HCT116 (cell line): ENCODE results near the gene EIPR1. TPM values are rescaled to one million over a fixed set of nuclear protein-coding genes. Genes with fewer than 3 reads are reported as not detected.

ENCODE experiments used
- ATAC-seq: fragments of 200-7000 bp; cut with Tn5 transposase; 2 replicates; pipeline ENCODE4 v1.9.1; 2020; ENCODE audit warnings: mild to moderate bottlenecking, moderate library complexity
- BruUV-seq: library from RNA; stranded (reverse); fragments of 400-500 nt; replicated peaks from 2 replicates; lab custom pipeline; 2021; lab: Mats Ljungman, UMichigan
- CTCF ChIA-PET: fragments of 300-600 bp; sonication (Branson Sonifier 250); formaldehyde crosslinking; loops from one replicate; lab custom pipeline; 2021; ENCODE audit warnings: antibody characterized with exemption; lab: Charles Lee
- POLR2A ChIA-PET: fragments of 300-600, 350-600 bp; sonication (Branson Sonifier 250); formaldehyde crosslinking; loops from one replicate; lab custom pipeline; 2021; ENCODE audit warnings: antibody characterized with exemption; lab: Charles Lee
- RAD21 ChIA-PET, 2 experiments: fragments of 300-600 bp; sonication (Branson Sonifier 250); formaldehyde crosslinking; loops; one replicate each; lab custom pipeline; 2023; ENCODE audit warnings: low total read pairs in 2 of 2; ENCODE audit not compliant: uncharacterized antibody in 2 of 2, unreplicated experiment in 2 of 2, low non-redundant PET in 1 of 2; lab: Charles Lee
- DNase-seq: peaks from one replicate; pipeline ENCODE4 v3.0.0-alpha.2; 2010; ENCODE audit warnings: low read depth, low spot score
- H2AFZ ChIP-seq: fragments of 200-600 bp; shearing (Covaris generic), sonication (generic); 2 replicates; pipeline ENCODE4 v1.6.1; 2017; ENCODE audit warnings: low read depth, mixed run types, mixed read lengths, antibody characterized with exemption, low read length; ENCODE audit not compliant: poor library complexity, severe bottlenecking
- H3K27ac ChIP-seq: 2 replicates; pipeline ENCODE4 v1.5.1; 2012; ENCODE audit warnings: low read depth, low read length
- H3K27me3 ChIP-seq: fragments of 200-600 bp; sonication (generic); 2 replicates; pipeline ENCODE4 v1.6.1; 2016; ENCODE audit warnings: mixed run types, low read length, mixed read lengths; ENCODE audit not compliant: insufficient read depth
- H3K36me3 ChIP-seq, 2 experiments: fragments of 200-500 bp in 1 of 2; fragments of 200-600 bp in 1 of 2; sonication (Bioruptor generic) in 1 of 2; sonication (generic) in 1 of 2; 2 replicates each; pipeline versions ENCODE4 v1.5.1 to v1.6.1; 2014 to 2016; ENCODE audit warnings: low read length in 2 of 2, inconsistent platforms in 1 of 2, mixed read lengths in 1 of 2, mixed run types in 1 of 2; ENCODE audit not compliant: insufficient read depth in 2 of 2, control insufficient read depth in 1 of 2
- H3K4me1 ChIP-seq, 2 experiments: fragments of 200-600 bp in 1 of 2; sonication (generic) in 1 of 2; 2 replicates each; pipeline versions ENCODE4 v1.5.1 to v1.6.1; 2012 to 2017; ENCODE audit warnings: low read length in 2 of 2, inconsistent platforms in 1 of 2, mild to moderate bottlenecking in 1 of 2, mixed read lengths in 1 of 2, mixed run types in 1 of 2, moderate library complexity in 1 of 2; ENCODE audit not compliant: insufficient read depth in 2 of 2, control insufficient read depth in 1 of 2
- H3K4me2 ChIP-seq: fragments of 200-600 bp; sonication (generic); 2 replicates; pipeline ENCODE4 v1.6.1; 2017; ENCODE audit warnings: mixed run types, low read length, mixed read lengths
- H3K4me3 ChIP-seq, 2 experiments: fragments of 200-600 bp in 1 of 2; sonication (generic) in 1 of 2; replicated peaks in 1 of 2; 2 replicates each; pipeline ENCODE4 v1.5.1; 2011 to 2016; ENCODE audit warnings: low read length in 2 of 2, control low read depth in 1 of 2, low read depth in 1 of 2, mild to moderate bottlenecking in 1 of 2, mixed read lengths in 1 of 2, mixed run types in 1 of 2
- H3K79me2 ChIP-seq: fragments of 200-600 bp; sonication (generic); 2 replicates; pipeline ENCODE4 v1.6.1; 2017; ENCODE audit warnings: mild to moderate bottlenecking, mixed run types, low read length, moderate library complexity, mixed read lengths; ENCODE audit not compliant: insufficient read depth
- H3K9ac ChIP-seq: fragments of 200-600 bp; sonication (generic); 2 replicates; pipeline ENCODE4 v1.6.1; 2016; ENCODE audit warnings: low read length, mixed read lengths
- H3K9me2 ChIP-seq: fragments of 200-600 bp; sonication (generic), shearing (Covaris generic); 2 replicates; pipeline ENCODE4 v1.6.1; 2017; ENCODE audit warnings: mixed run types, mild to moderate bottlenecking, moderate library complexity; ENCODE audit not compliant: insufficient read depth
- H3K9me3 ChIP-seq, 2 experiments: fragments of 200-500 bp in 1 of 2; fragments of 200-600 bp in 1 of 2; sonication (Bioruptor generic) in 1 of 2; sonication (generic) in 1 of 2; 2 replicates each; pipeline ENCODE4 v1.6.1; 2014 to 2017; ENCODE audit warnings: low read length in 2 of 2, mixed read lengths in 2 of 2, inconsistent platforms in 1 of 2, low read depth in 1 of 2, mild to moderate bottlenecking in 1 of 2, mixed run types in 1 of 2, moderate library complexity in 1 of 2; ENCODE audit not compliant: control insufficient read depth in 1 of 2, insufficient read depth in 1 of 2
- H4K20me1 ChIP-seq: fragments of 200-600 bp; sonication (generic), shearing (Covaris generic); 2 replicates; pipeline ENCODE4 v1.6.1; 2017; ENCODE audit warnings: mixed run types, mild to moderate bottlenecking, moderate library complexity; ENCODE audit not compliant: insufficient read depth
- CBX3 ChIP-seq: IDR thresholded peaks from 2 replicates; pipeline ENCODE4 v1.6.1; 2012; ENCODE audit warnings: low read depth
- CEBPB ChIP-seq: IDR thresholded peaks from 2 replicates; pipeline ENCODE4 v1.6.1; 2012; ENCODE audit warnings: low read depth
- EGR1 ChIP-seq: IDR thresholded peaks from 2 replicates; pipeline ENCODE4 v1.6.1; 2012; ENCODE audit warnings: low read depth
- ELF1 ChIP-seq: IDR thresholded peaks from 2 replicates; pipeline ENCODE4 v1.6.1; 2012; ENCODE audit warnings: low read depth, borderline replicate concordance
- EZH2 ChIP-seq: fragments of 200-600 bp; sonication (generic); IDR thresholded peaks from 2 replicates; pipeline ENCODE4 v1.6.1; 2017; ENCODE audit warnings: antibody characterized with exemption, mixed run types
- EZH2phosphoT487 ChIP-seq: fragments of 200-600 bp; IDR thresholded peaks from 2 replicates; pipeline ENCODE4 v1.6.1; 2018; ENCODE audit warnings: antibody characterized with exemption, borderline replicate concordance
- FOSL1 ChIP-seq: IDR thresholded peaks from 2 replicates; pipeline ENCODE4 v1.6.1; 2012; ENCODE audit warnings: low read depth
- POLR2AphosphoS5 ChIP-seq: IDR thresholded peaks from 2 replicates; pipeline ENCODE4 v1.6.1; 2011; ENCODE audit warnings: mild to moderate bottlenecking, low read depth, low read length, moderate library complexity
- RAD21 ChIP-seq: IDR thresholded peaks from 2 replicates; pipeline ENCODE4 v1.6.1; 2012; ENCODE audit warnings: low read depth, mild to moderate bottlenecking
- SIN3A ChIP-seq: IDR thresholded peaks from 2 replicates; pipeline ENCODE4 v1.6.1; 2012; ENCODE audit warnings: low read depth
- SRF ChIP-seq: IDR thresholded peaks from 2 replicates; pipeline ENCODE4 v1.6.1; 2012; ENCODE audit warnings: low read depth
- TCF7L2 ChIP-seq: IDR thresholded peaks from 2 replicates; pipeline ENCODE4 v1.7.0; 2011; ENCODE audit warnings: borderline replicate concordance, inconsistent platforms; ENCODE audit not compliant: insufficient read depth, insufficient read length; ENCODE audit errors: extremely low read depth
- YY1 ChIP-seq: IDR thresholded peaks from 2 replicates; pipeline ENCODE4 v1.6.1; 2011; ENCODE audit warnings: low read length, low read depth, moderate library complexity, mild to moderate bottlenecking; ENCODE audit not compliant: insufficient replicate concordance; ENCODE audit errors: extremely low read depth
- intact Hi-C: fragments of 100-400 bp; cut with micrococcal nuclease; formaldehyde crosslinking; loops from 2 replicates; pipeline ENCODE4 v1.10.0; 2022
- total RNA-seq: library from RNA; stranded (reverse); gene quantifications from one replicate; pipeline ENCODE4 v1.2.1, GENCODE V29; 2021; ENCODE audit not compliant: unreplicated experiment
- TF ChIP-seq, protein P1 (sequence below), 3 experiments: fragments of 200-600 bp in 1 of 3; sonication (generic) in 1 of 3; IDR thresholded peaks in 2 of 3; conservative IDR thresholded peaks in 1 of 3; 2 replicates each; pipeline ENCODE4 v1.5.1; 2012 to 2017; ENCODE audit warnings: low read depth in 2 of 3, low read length in 2 of 3, antibody characterized with exemption in 1 of 3, borderline replicate concordance in 1 of 3, control low read depth in 1 of 3, mild to moderate bottlenecking in 1 of 3, mixed read lengths in 1 of 3, mixed run types in 1 of 3, moderate library complexity in 1 of 3; ENCODE audit not compliant: insufficient read depth in 1 of 3
- TF ChIP-seq, protein P2 (sequence below): IDR thresholded peaks from 2 replicates; pipeline ENCODE4 v1.6.1; 2012

The EIPR1 gene
- total RNA-seq, 1 experiment from 2014 or later = 36.9 TPM

DNA sequence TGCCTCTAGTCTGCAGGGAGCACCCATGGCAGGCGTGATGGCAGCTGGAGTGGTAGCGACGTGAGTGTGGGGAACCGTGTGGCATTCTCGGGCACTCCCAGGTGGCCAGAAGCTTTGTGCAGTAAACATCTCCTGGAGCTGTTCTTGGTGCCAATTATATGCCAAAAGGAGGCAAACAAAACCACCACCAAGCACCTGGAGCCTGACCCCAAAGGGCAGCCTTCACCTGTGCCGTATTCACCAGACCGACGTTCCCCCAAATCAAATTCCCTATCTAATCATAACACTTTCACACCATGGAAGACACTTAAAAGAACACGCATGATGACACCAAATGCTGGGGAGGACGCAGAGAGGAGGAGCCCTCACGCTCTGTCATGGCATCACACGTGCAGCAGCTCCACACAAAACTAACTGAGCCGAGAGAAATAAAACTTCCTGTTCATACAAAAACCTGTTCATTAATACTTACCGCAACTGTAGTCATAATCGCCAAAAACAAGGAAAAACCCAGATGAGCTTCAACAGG is 123.6 kb downstream of the EIPR1 start:
- no peaks in the 10 kb centered on the region for H3K4me1 ChIP-seq
- H4K20me1 ChIP-seq = no peaks in the 10 kb centered on the region
- H3K9me2 ChIP-seq = no peaks in the 10 kb centered on the region
- no peak overlapping the region for H3K4me2 ChIP-seq
- H3K4me3 ChIP-seq = no peak overlapping the region
- intact Hi-C loops = no loop called here
- H3K9ac ChIP-seq = no peak overlapping the region
- TF ChIP-seq CEBPB (no peak), POLR2AphosphoS5 (no peak), FOSL1 (no peak), EGR1 (no peak), SRF (no peak), RAD21 (no peak), CBX3 (no peak), TCF7L2 (no peak), ELF1 (no peak), SIN3A (no peak), EZH2phosphoT487 (no peak), YY1 (no peak), EZH2 (no peak)
- TF ChIP-seq, protein P1, sequence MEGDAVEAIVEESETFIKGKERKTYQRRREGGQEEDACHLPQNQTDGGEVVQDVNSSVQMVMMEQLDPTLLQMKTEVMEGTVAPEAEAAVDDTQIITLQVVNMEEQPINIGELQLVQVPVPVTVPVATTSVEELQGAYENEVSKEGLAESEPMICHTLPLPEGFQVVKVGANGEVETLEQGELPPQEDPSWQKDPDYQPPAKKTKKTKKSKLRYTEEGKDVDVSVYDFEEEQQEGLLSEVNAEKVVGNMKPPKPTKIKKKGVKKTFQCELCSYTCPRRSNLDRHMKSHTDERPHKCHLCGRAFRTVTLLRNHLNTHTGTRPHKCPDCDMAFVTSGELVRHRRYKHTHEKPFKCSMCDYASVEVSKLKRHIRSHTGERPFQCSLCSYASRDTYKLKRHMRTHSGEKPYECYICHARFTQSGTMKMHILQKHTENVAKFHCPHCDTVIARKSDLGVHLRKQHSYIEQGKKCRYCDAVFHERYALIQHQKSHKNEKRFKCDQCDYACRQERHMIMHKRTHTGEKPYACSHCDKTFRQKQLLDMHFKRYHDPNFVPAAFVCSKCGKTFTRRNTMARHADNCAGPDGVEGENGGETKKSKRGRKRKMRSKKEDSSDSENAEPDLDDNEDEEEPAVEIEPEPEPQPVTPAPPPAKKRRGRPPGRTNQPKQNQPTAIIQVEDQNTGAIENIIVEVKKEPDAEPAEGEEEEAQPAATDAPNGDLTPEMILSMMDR (IDR thresholded peaks at IDR 0.05 in 2 of 3, conservative IDR thresholded peaks at IDR 0.05 in 1 of 3; ENCODE audit: borderline replicate concordance in 1 of 3, insufficient read depth in 1 of 3, low read depth in 2 of 3, low read length in 2 of 3) = no peak
- TF ChIP-seq, protein P2, sequence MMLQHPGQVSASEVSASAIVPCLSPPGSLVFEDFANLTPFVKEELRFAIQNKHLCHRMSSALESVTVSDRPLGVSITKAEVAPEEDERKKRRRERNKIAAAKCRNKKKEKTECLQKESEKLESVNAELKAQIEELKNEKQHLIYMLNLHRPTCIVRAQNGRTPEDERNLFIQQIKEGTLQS = no peak
- H3K9me3 ChIP-seq = peaks cover 0 to 7% of the 10 kb centered on the region in 2 experiments; a peak in 1 of 4 replicates
- H3K36me3 ChIP-seq = no peaks in the 10 kb centered on the region
- ATAC-seq = no peak
- no peaks in the 10 kb centered on the region for H3K27me3 ChIP-seq
- ChIA-PET CTCF (no interaction called here), POLR2A (no interaction called here), RAD21 (no interaction called here)
- no peak overlapping the region for H3K27ac ChIP-seq
- no peak for DNase-seq
- no TSS peak for BruUV-seq
- H2AFZ ChIP-seq = no peak overlapping the region
- no peaks in the 10 kb centered on the region for H3K79me2 ChIP-seq
